K562 (cell line): ENCODE measurements around the gene STARD6. TPM values are rescaled to one million over a fixed set of nuclear protein-coding genes. Genes with fewer than 3 reads are reported as not detected.

ENCODE experiments used
- FOS ChIP-seq: IDR thresholded peaks from 3 replicates; pipeline ENCODE4 v1.6.1; 2011; ENCODE audit not compliant: insufficient read length; ENCODE audit errors: extremely low read depth
- FOXA1 ChIP-seq: fragments of 450-650 bp; IDR thresholded peaks from 2 replicates; pipeline ENCODE4 v1.6.1; 2016; ENCODE audit warnings: mild to moderate bottlenecking, borderline replicate concordance
- KLF16 ChIP-seq: IDR thresholded peaks from 2 replicates; pipeline ENCODE4 v1.6.1; 2016; ENCODE audit warnings: antibody characterized with exemption
- PCBP1 ChIP-seq: fragments of 200-400 bp; formaldehyde crosslinking; IDR thresholded peaks from 2 replicates; pipeline ENCODE4 v1.6.1; 2018; ENCODE audit warnings: mild to moderate bottlenecking, low read depth, low read length; ENCODE audit not compliant: poor library complexity, severe bottlenecking
- RBFOX2 ChIP-seq: fragments of 200-400 bp; formaldehyde crosslinking; IDR thresholded peaks from 2 replicates; pipeline ENCODE4 v1.6.1; 2017; ENCODE audit warnings: low read depth, mild to moderate bottlenecking, low read length, moderate library complexity
- SMARCE1 ChIP-seq: fragments of 450-650 bp; IDR thresholded peaks from 2 replicates; pipeline ENCODE4 v1.7.1; 2016; ENCODE audit warnings: mild to moderate bottlenecking
- SNRNP70 ChIP-seq: fragments of 200-400 bp; formaldehyde crosslinking; optimal IDR thresholded peaks from 2 replicates; pipeline ENCODE3; 2017; ENCODE audit warnings: low read depth, low read length
- polyA plus RNA-seq, 8 experiments: library from polyadenylated mRNA; depleted of rRNA in 4 of 8; stranded (reverse) in 5 of 8; unstranded in 3 of 8; fragments of >200 nt; fragmentation: Nextera tagmentation in 2 of 8; fragmentation: Illumina TruSeq in 1 of 8; extraction: Ambion mirVana in 2 of 8; extraction: Trizol in 1 of 8; gene quantifications; 2 replicates each; pipeline versions ENCODE4 v1.2.1 to v1.2.3, GENCODE V29; 2011 to 2014; ENCODE audit warnings: inconsistent platforms in 1 of 8, missing spikeins in 1 of 8
- total RNA-seq, 7 experiments: library from RNA; depleted of rRNA in 6 of 7; stranded (reverse); fragments of >200 nt in 6 of 7; fragmentation: Illumina TruSeq in 2 of 7; extraction: Trizol in 2 of 7; gene quantifications; 2 replicates each; pipeline versions ENCODE4 v1.2.1 to v1.2.3, GENCODE V29; 2011 to 2021; ENCODE audit warnings: low replicate concordance in 1 of 7
- TF ChIP-seq, protein P1 (sequence below): fragments of 250-450 bp; sonication (Bioruptor Pico); IDR thresholded peaks from 2 replicates; pipeline ENCODE4 v1.4.0; 2020

Gene STARD6
- total and polyA plus RNA-seq, 9 of the 15 experiments (the other 6 are each of a cell fraction or from before 2014, with no cell fraction given) = 0.11 to 0.15 TPM; not detected in 7

DNA sequence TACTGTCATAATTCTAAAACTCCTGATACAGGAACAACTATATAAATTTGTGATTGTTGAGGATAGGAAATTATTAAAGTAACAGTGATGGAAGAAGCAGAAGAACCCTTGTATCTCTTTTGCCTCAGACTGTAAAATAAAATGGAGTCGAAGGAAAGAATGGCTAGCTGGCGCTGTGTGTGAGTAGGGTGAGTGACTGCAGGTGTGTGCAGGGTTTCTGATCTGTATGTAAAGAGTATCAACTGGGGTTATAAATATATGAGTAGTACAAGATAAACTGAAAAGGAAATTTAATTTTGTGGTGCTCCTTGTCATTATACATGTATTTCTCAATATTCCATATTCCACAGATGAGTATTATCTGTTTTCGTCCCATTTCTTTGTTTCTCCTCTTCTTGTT is 73.1 kb downstream of the STARD6 start (continued):
- TF ChIP-seq RBFOX2 = no peak
- TF ChIP-seq FOS = no peak
- TF ChIP-seq SMARCE1 = no peak
- TF ChIP-seq FOXA1 = no peak
- no peak for TF ChIP-seq PCBP1
- no peak for TF ChIP-seq SNRNP70
- TF ChIP-seq, protein P1, sequence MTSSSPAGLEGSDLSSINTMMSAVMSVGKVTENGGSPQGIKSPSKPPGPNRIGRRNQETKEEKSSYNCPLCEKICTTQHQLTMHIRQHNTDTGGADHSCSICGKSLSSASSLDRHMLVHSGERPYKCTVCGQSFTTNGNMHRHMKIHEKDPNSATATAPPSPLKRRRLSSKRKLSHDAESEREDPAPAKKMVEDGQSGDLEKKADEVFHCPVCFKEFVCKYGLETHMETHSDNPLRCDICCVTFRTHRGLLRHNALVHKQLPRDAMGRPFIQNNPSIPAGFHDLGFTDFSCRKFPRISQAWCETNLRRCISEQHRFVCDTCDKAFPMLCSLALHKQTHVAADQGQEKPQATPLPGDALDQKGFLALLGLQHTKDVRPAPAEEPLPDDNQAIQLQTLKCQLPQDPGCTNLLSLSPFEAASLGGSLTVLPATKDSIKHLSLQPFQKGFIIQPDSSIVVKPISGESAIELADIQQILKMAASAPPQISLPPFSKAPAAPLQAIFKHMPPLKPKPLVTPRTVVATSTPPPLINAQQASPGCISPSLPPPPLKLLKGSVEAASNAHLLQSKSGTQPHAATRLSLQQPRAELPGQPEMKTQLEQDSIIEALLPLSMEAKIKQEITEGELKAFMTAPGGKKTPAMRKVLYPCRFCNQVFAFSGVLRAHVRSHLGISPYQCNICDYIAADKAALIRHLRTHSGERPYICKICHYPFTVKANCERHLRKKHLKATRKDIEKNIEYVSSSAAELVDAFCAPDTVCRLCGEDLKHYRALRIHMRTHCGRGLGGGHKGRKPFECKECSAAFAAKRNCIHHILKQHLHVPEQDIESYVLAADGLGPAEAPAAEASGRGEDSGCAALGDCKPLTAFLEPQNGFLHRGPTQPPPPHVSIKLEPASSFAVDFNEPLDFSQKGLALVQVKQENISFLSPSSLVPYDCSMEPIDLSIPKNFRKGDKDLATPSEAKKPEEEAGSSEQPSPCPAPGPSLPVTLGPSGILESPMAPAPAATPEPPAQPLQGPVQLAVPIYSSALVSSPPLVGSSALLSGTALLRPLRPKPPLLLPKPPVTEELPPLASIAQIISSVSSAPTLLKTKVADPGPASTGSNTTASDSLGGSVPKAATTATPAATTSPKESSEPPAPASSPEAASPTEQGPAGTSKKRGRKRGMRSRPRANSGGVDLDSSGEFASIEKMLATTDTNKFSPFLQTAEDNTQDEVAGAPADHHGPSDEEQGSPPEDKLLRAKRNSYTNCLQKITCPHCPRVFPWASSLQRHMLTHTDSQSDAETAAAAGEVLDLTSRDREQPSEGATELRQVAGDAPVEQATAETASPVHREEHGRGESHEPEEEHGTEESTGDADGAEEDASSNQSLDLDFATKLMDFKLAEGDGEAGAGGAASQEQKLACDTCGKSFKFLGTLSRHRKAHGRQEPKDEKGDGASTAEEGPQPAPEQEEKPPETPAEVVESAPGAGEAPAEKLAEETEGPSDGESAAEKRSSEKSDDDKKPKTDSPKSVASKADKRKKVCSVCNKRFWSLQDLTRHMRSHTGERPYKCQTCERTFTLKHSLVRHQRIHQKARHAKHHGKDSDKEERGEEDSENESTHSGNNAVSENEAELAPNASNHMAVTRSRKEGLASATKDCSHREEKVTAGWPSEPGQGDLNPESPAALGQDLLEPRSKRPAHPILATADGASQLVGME = no peak
- TF ChIP-seq KLF16 = no peak
